HAP-1 (cell line): ENCODE results near the gene TADA3.

Experiments used
- DNase-seq, 2 experiments: peaks; one replicate each; pipeline ENCODE4 v3.0.0-alpha.2; 2016 to 2020; ENCODE audit warnings: low spot score in 2 of 2
- H3K27me3 ChIP-seq: fragments of 250-450 bp; sonication (Bioruptor Pico); 2 replicates; pipeline ENCODE4 v1.5.1; 2020; ENCODE audit warnings: low read depth, mild to moderate bottlenecking, moderate library complexity
- H3K36me3 ChIP-seq: fragments of 250-450 bp; sonication (Bioruptor Pico); replicated peaks from 2 replicates; pipeline ENCODE4 v1.5.1; 2020; ENCODE audit warnings: mild to moderate bottlenecking
- H3K4me1 ChIP-seq: fragments of 250-450 bp; sonication (Bioruptor Pico); 2 replicates; pipeline ENCODE4 v1.5.1; 2020; ENCODE audit warnings: mild to moderate bottlenecking
- H3K4me3 ChIP-seq: fragments of 250-450 bp; sonication (Bioruptor Pico); 2 replicates; pipeline ENCODE4 v1.5.1; 2020; ENCODE audit warnings: mild to moderate bottlenecking, moderate library complexity
- H3K9me3 ChIP-seq: fragments of 250-450 bp; sonication (Bioruptor Pico); 2 replicates; pipeline ENCODE4 v1.5.1; 2020; ENCODE audit warnings: mild to moderate bottlenecking, moderate library complexity
- in situ Hi-C: fragments of 300-500 bp; cut with MboI; formaldehyde crosslinking; loops from 3 replicates; pipeline ENCODE4 v1.14.3; 2020; ENCODE audit warnings: low sequenced_read_pairs, inconsistent platforms, mixed read lengths

The TADA3 gene

GRCh38 chr3:9804996-9805395 lies 12.7 kb upstream of the TADA3 start:
- peaks cover 80% of the 10 kb centered on the region for H3K36me3 ChIP-seq
- no peak overlapping the region for H3K4me3 ChIP-seq
- H3K9me3 ChIP-seq: no peaks in the 10 kb centered on the region
- H3K4me1 ChIP-seq: no peaks in the 10 kb centered on the region
- in situ Hi-C loops: no loop called here
- no peak for DNase-seq
- no peaks in the 10 kb centered on the region for H3K27me3 ChIP-seq

DNA sequence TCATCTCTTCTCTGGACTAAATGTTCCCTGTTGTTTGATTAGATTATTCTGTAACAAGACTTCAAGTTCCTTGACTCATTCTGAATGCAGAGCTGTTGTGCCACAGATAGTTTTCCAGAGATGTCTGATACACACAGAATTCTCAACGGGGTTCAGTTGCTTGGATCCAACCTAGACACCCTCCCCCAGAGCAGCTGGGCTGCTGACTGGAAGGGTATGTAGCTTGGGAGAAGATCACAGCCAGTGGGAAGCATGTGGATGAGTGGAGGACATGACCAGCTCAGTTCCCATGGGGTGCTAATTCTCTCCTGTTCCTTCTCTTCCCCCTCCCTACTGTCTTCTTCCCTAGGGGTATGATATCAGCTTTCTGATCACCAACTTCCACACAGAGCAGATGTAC lies 11.2 kb upstream of the TADA3 start:
- no peak for DNase-seq
- H3K36me3 ChIP-seq: peaks cover 84% of the 10 kb centered on the region
- H3K9me3 ChIP-seq: no peaks in the 10 kb centered on the region
- no peaks in the 10 kb centered on the region for H3K4me1 ChIP-seq
- no peaks in the 10 kb centered on the region for H3K27me3 ChIP-seq
- no peak overlapping the region for H3K4me3 ChIP-seq
- in situ Hi-C loops: no loop called here

GRCh38 chr3:9800529-9800928 lies 8.3 kb upstream of the TADA3 start:
- H3K36me3 ChIP-seq: peaks cover 88% of the 10 kb centered on the region
- H3K4me1 ChIP-seq: no peaks in the 10 kb centered on the region
- no peaks in the 10 kb centered on the region for H3K27me3 ChIP-seq
- no peak overlapping the region for H3K4me3 ChIP-seq
- in situ Hi-C loops: no loop called here
- H3K9me3 ChIP-seq: no peaks in the 10 kb centered on the region; the same call in 1 of the 2 replicates
- no peak for DNase-seq

- H3K4me1 ChIP-seq: peaks cover 4% of the 10 kb centered on the region
- in situ Hi-C loops: no loop called here
- H3K36me3 ChIP-seq: peaks cover 69% of the 10 kb centered on the region
- H3K4me3 ChIP-seq: no peak overlapping the region
- H3K27me3 ChIP-seq: no peaks in the 10 kb centered on the region
- H3K9me3 ChIP-seq: no peaks in the 10 kb centered on the region; the same call in 1 of the 2 replicates
- no peak for DNase-seq
Observed at GRCh38 chr3:9797196-9797945, 5.1 kb upstream of the TADA3 start.

DNA sequence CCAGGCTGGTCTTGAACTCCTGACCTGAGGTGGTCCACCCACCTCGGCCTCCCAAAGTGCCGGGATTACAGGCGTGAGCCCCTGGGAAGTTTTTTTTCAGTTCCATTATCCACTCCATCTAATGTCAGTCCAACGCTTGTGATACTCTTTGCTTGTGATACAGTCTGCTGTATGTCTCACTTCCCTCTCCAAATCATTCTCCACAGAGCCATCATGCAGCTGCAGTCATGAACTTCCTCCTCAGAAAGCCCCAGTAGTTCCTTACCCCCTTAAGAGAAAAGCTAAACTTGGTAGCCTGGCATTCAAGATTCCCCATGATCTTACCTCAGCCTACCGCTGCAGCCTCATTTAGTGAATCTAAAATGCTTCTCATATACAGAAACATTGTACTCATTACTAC lies 2.9 kb upstream of the TADA3 start:
- Histone ChIP-seq H3K4me1 (peaks cover 4% of the 10 kb centered on the region), H3K4me3 (no peak overlapping the region), H3K9me3 (no peaks in the 10 kb centered on the region; the same call in 1 of the 2 replicates), H3K27me3 (no peaks in the 10 kb centered on the region), H3K36me3 (peaks cover 53% of the 10 kb centered on the region)
- DNase-seq: no peak
- in situ Hi-C loops: no loop called here

DNA sequence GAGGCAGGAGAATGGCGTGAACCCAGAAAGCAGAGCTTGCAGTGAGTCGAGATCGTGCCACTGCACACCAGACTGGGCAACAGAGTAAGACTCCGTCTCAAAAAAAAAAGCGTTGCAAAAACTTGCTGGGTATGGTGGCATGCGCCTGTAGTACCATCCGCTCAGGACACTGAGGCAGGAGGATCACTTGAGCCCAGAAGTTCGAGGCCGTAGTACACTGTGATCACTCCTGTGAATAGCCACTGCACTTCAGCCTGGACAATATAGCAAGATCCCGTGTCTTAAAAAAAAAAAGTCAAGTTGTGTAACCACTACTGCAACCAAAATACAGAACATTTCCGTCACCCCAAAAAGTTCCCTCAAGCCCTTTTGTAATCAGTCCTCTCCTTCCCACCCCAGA lies 2.1 kb upstream of the TADA3 start:
- Histone ChIP-seq H3K4me1 (peaks cover 4% of the 10 kb centered on the region), H3K36me3 (peaks cover 51% of the 10 kb centered on the region), H3K9me3 (no peaks in the 10 kb centered on the region; the same call in 1 of the 2 replicates), H3K4me3 (no peak overlapping the region; the same call in 1 of the 2 replicates), H3K27me3 (no peaks in the 10 kb centered on the region)
- in situ Hi-C loops: no loop called here
- no peak for DNase-seq

DNA sequence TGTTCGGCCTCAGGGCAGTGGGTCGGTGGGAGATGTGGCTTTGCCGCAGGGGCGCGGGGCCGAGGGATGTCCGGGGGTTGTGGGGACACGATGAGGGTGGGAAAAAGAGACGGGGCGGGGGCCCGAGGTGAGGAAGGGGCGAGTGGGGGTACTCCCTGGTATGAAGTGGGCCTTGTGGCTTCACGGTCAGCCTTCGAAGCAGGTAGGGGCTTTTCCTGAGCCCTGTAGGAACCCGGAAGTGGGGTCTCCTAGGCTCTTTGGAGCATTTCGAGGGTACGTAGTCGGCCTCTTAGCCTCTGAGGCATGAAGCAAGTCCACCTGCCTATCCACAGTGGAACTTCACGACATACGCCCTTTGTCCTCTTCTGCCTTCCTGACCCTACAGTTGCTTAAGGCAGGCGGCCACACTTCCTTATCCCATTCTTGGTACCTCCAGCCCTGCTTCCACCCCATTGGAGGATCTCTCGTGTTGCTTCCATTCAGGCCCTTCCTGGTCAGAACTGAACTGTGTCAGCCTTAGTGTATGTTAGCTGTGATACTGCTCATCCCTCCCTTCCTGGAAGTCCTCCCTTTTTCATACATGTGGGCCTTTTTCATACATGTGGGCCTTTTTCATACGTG lies 998 bp upstream of the TADA3 start:
- DNase-seq: peak in 1 of 2 experiments; percentile 39
- no peaks in the 10 kb centered on the region for H3K27me3 ChIP-seq
- H3K4me3 ChIP-seq: peak overlapping the region; percentile 98
- in situ Hi-C loops: no loop called here
- H3K9me3 ChIP-seq: no peaks in the 10 kb centered on the region; the same call in 1 of the 2 replicates
- peaks cover 4% of the 10 kb centered on the region for H3K4me1 ChIP-seq
- H3K36me3 ChIP-seq: peaks cover 46% of the 10 kb centered on the region

DNA sequence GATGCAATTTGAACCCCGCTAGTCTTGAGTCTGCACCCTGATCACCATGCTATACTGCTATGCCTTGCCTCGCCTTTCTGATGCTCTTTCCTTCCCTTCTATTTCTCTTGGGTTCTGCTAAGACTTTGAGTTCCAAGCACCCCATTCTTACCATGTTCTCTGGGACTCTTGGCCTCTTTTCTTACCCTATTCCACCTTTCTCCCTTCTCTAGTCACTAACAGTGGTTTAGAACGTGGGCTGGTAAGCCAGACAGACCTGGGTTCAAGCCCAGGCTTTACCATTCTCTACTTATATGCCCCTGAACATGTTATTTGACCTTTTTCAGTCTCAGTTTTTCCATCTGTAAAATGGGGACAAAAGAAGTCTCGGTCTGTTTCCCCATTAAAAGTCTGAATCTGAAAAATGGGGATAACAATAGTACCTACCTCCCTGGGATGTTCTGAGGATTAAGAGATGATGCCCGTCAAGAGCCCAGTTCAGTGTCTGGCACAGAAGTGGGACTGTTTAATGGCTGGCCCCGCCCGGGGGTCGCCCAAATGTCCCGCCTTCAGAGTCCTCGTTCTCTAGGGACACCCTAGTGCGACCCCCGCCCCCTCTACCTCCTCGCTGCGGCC lies 376 bp downstream of the TADA3 start:
- peaks cover 37% of the 10 kb centered on the region for H3K36me3 ChIP-seq
- no peaks in the 10 kb centered on the region; the same call in 1 of the 2 replicates for H3K9me3 ChIP-seq
- H3K27me3 ChIP-seq: no peaks in the 10 kb centered on the region
- no peak for DNase-seq
- H3K4me1 ChIP-seq: peaks cover 4% of the 10 kb centered on the region
- in situ Hi-C loops: no loop called here
- peak overlapping the region; percentile 98 for H3K4me3 ChIP-seq

- peaks cover 4% of the 10 kb centered on the region for H3K4me1 ChIP-seq
- no peaks in the 10 kb centered on the region for H3K27me3 ChIP-seq
- H3K9me3 ChIP-seq: no peaks in the 10 kb centered on the region
- DNase-seq: no peak
- no peak overlapping the region for H3K4me3 ChIP-seq
- H3K36me3 ChIP-seq: peaks cover 40% of the 10 kb centered on the region
- in situ Hi-C loops: no loop called here
Observed at GRCh38 chr3:9791127-9791526, 1.1 kb downstream of the TADA3 start.

- DNase-seq: no peak
- in situ Hi-C loops: no loop called here
- Histone ChIP-seq H3K9me3 (no peaks in the 10 kb centered on the region), H3K4me1 (no peaks in the 10 kb centered on the region; the same call in none of the 2 replicates), H3K4me3 (no peak overlapping the region), H3K27me3 (no peaks in the 10 kb centered on the region), H3K36me3 (peaks cover 43% of the 10 kb centered on the region)
Observed at GRCh38 chr3:9787714-9788113, 4.6 kb downstream of the TADA3 start.

DNA sequence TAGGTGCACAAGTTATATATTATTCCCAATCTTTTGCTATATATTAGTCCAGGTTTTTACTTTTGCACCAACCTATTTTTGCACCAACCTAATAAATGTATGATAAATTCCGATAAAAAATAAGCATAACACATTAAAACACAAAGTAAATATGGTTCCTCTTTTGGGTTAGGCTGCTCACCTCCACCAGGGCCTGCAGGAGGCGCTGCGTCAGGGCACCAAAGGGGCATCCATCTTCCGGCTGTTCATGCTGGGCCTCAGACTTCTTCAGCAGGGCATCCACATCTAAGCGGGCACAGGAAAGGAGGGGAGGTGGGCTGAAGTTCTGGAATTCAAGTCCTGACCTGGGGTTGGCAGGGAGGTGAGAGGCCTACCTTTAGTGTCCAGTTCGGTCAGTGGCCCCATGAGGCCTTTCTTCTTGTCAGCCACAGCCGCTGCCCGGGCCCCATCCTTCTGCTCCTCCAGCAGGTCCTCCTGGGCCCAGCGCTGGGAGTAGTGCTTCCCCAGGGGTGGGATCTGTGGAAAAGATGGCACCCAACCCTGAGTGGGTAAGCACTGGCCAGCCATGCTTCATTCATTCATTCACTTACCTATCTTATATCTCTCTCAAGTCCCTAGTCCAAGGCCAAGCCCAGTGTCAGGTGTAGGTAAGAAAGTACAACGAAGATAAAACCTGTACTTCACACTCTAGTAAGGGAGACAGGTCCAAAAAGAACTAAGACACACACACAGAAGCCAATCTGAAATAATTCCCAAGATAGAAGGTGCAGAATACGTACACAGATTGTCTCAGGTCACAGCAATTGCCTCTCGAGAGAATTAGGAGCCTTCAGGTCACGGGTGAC lies 5.2 kb downstream of the TADA3 start:
- H3K36me3 ChIP-seq: peaks cover 50% of the 10 kb centered on the region

DNA sequence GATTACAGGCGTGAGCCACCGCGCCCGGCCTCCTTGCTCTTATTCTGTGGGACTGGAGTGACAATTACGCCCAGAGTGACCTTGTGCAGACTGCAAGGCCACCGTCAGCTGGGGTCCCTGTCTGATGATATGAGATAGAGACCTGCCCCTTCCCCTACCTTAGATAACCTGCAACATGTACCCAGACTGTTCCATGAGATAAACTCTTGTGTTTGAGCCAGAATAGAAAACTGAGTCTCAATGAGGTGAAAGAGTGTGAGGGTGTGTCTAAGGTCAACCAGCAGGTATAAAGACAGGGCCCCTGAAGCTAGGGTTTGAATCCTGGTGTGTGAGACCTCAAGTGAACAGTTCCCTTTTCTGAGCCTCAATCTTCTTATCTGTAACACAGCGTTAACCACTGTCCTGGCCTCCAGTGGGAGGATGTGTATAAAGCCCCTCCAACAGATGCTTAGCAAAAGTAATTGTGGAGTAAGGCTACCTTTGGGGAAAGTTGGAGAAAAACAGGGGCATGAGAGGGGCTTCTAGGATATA lies 6.0 kb downstream of the TADA3 start:
- peaks cover 54% of the 10 kb centered on the region for H3K36me3 ChIP-seq
- no peaks in the 10 kb centered on the region for H3K27me3 ChIP-seq
- no peaks in the 10 kb centered on the region for H3K4me1 ChIP-seq
- in situ Hi-C loops: no loop called here
- no peak overlapping the region for H3K4me3 ChIP-seq
- no peaks in the 10 kb centered on the region for H3K9me3 ChIP-seq
- no peak for DNase-seq

More for the DNA sequence above, 5.2 kb downstream of the TADA3 start:
- Histone ChIP-seq H3K4me1 (no peaks in the 10 kb centered on the region; the same call in none of the 2 replicates), H3K9me3 (no peaks in the 10 kb centered on the region), H3K27me3 (no peaks in the 10 kb centered on the region), H3K4me3 (no peak overlapping the region)
- in situ Hi-C loops: no loop called here
- DNase-seq: no peak

DNA sequence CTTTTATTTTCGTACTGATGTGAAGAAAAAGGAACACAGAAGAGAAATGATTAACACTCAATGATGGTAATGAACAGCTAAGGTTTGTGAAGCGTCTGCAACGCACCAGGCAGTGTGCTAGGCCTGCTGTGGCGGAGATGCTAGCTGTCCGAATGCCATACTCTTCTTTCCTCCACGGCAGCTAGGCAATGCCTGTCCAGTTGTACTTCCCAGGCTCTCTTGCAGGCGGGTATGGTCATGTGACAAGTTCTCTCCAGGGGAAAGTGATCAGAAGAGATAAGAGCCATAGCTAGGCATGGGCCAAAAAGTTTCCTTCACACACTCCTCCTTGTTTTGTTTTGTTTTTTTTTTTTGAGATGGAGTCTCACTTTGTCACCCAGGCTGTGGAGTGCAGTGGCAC lies 6.7 kb downstream of the TADA3 start:
- H3K36me3 ChIP-seq: peaks cover 58% of the 10 kb centered on the region
- no peak for DNase-seq
- H3K27me3 ChIP-seq: no peaks in the 10 kb centered on the region
- in situ Hi-C loops: no loop called here
- H3K9me3 ChIP-seq: no peaks in the 10 kb centered on the region
- no peak overlapping the region for H3K4me3 ChIP-seq
- no peaks in the 10 kb centered on the region for H3K4me1 ChIP-seq
